ENCODE results near the gene MRPS24. TPM values are rescaled to one million over a fixed set of nuclear protein-coding genes. Genes with fewer than 3 reads are reported as not detected.
A peak's percentile ranks its signal among the peaks of the same experiment; 100 is the strongest.
"Not testable (repeated sequence)": the region's sequence is repeated elsewhere in the genome, so short reads cannot be mapped to it uniquely, and the experiment has no call there.

The MRPS24 gene
- total RNA-seq, 1 experiment from 2014 or later: 157 TPM

GRCh38 chr7:43850348-43851116, 18.8 kb downstream of the MRPS24 start:
- no peak for DNase-seq (ENCODE audit: low read depth)

GRCh38 chr7:43849047-43849446, 20.3 kb downstream of the MRPS24 start:
- DNase-seq (ENCODE audit: low read depth): no peak
- in situ Hi-C loops (cut with HindIII; ENCODE audit: low pct_unique_long_range_greater_than_20kb, low sequenced_read_pairs): no loop called here

More at GRCh38 chr7:43850348-43851116, 18.8 kb downstream of the MRPS24 start:
- in situ Hi-C loops (cut with HindIII; ENCODE audit: low pct_unique_long_range_greater_than_20kb, low sequenced_read_pairs): no loop called here

GRCh38 chr7:43847496-43847895, 21.8 kb downstream of the MRPS24 start:
- in situ Hi-C loops (cut with HindIII; ENCODE audit: low pct_unique_long_range_greater_than_20kb, low sequenced_read_pairs): no loop called here

GRCh38 chr7:43844662-43845061, 24.7 kb downstream of the MRPS24 start:
- in situ Hi-C loops (cut with HindIII; ENCODE audit: low pct_unique_long_range_greater_than_20kb, low sequenced_read_pairs): no loop called here
- DNase-seq (ENCODE audit: low read depth): no peak

More at GRCh38 chr7:43847496-43847895, 21.8 kb downstream of the MRPS24 start:
- no peak for DNase-seq (ENCODE audit: low read depth)

GRCh38 chr7:43844257-43844656, 25.1 kb downstream of the MRPS24 start:
- in situ Hi-C loops (cut with HindIII; ENCODE audit: low pct_unique_long_range_greater_than_20kb, low sequenced_read_pairs): no loop called here
- no peak for DNase-seq (ENCODE audit: low read depth)

DNA sequence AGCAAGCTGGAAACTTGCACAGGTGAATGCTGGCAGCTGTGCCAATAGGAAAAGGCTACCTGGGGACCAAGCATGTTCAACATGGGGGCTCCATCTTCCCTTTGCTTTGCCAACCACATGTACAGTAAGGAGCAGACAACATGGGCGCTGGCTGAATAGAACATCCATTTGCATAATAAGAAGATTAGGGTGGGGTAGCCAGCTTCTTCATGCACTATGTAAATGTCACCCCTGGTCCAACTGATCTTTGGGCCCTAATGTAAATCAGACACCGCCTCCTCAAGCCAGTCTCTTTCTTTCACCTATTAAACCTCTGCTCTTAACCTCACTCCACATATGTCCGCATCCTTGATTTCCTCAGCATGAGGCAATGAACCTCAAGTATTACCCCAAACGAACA, 26.0 kb downstream of the MRPS24 start:
- in situ Hi-C loops (cut with HindIII; ENCODE audit: low pct_unique_long_range_greater_than_20kb, low sequenced_read_pairs): no loop called here
- DNase-seq (ENCODE audit: low read depth): no peak

DNA sequence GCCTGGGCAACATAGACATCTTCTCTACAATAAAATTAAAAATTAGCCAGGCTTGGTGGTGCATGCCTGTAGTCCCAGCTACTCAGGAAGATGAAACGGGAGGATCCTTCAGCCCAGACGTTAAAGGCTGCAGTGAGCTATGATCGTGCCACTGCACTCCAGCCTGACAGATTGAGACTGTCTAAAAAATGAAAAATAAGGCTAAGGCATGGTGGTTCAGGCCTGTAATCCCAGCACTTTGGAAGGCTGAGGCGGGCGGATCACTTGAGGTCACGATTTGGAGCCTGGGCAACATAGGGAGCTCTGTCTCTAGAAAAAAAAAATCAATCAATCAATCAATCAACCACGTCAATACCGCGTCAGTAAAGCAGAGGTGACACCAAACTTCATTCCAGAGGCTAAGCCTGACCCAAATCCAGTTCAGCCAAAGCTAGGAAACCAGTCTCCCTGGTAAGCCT, 31.1 kb downstream of the MRPS24 start:
- in situ Hi-C loops (cut with HindIII; ENCODE audit: low pct_unique_long_range_greater_than_20kb, low sequenced_read_pairs): no loop called here
- DNase-seq (ENCODE audit: low read depth): no peak

DNA sequence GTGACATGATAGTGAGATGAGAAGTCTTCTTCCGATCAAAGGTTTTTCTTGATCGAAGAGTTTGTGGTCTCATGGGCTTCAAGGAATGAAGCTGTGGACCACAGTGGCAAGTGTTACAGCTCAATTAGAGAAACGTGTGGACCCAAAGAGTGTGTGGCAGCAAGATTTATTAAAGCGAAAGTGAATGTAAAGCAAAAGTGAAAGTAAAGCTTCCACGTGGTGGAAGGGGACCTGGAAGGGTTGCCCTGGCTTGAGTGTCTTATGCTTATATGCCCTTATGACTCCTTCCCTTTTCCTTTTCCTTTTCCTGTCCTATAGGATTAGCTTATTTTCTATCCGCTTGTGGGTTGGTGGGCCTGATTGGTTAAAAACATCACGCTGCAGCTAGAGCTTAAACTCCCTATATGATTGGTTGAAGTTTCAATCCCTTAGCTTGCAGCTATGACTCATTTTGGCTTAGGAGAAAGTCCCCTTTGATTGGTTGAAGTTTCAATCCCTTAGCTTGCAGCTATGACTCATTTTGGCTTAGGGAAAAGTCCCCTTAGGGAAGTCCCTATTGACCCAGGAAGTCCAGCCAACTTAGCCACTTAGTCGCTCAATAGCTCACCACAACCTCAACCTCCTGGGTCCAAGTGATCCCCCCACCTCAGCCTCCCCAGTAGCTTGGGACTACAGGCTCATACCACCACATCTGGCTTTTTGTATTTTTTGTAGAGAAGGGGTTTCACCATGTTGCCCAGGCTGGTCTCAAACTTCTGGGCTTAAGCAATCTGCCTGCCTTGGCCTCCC, 34.7 kb downstream of the MRPS24 start:
- in situ Hi-C loops (cut with HindIII; ENCODE audit: low pct_unique_long_range_greater_than_20kb, low sequenced_read_pairs): no loop called here
- peak; percentile 86 for DNase-seq (ENCODE audit: low read depth)

DNA sequence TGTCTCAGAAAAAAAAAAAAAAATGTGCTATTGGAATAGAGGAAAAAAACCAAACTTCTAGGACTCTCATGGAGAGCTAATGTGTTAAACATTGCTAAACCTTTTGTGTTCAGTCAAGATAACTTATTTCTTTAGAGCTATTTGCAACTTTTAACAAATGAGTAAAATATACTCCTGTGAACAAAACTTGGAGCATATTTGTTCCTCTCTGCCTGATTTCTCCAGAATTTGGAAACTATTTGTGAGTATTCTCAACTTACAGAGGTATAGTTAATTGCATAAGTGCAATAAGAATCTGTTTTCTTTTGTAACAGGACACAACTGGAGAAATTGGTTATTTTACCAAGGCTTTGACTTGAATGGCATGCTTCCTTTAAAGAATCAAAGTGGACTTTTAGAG, 38.4 kb downstream of the MRPS24 start:
- in situ Hi-C loops (cut with HindIII; ENCODE audit: low pct_unique_long_range_greater_than_20kb, low sequenced_read_pairs); DNase-seq (ENCODE audit: low read depth): not testable (repeated sequence)

GRCh38 chr7:43825391-43825808, 43.9 kb downstream of the MRPS24 start:
- no peak for DNase-seq (ENCODE audit: low read depth)
- in situ Hi-C loops (cut with HindIII; ENCODE audit: low pct_unique_long_range_greater_than_20kb, low sequenced_read_pairs): no loop called here

- in situ Hi-C loops (cut with HindIII; ENCODE audit: low pct_unique_long_range_greater_than_20kb, low sequenced_read_pairs): no loop called here
- DNase-seq (ENCODE audit: low read depth): no peak
Observed at GRCh38 chr7:43824963-43825362, 44.4 kb downstream of the MRPS24 start.

DNA sequence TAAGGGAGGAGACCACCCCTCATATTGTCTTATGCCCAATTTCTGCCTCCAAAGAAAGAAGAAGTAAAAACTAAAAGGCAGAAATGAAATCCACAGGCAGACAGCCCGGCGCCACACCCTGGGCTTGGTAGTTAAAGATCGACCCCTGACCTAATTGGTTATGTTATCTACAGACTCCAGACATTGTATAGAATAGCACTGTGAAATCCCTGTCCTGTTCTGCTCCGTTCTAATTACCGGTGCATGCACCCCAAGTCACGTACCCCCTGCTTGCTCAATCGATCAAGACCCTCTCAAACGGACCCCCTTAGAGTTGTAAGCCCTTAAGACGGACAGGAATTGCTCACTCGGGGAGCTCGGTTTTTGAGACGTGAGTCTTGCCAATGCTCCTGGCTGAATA, 44.8 kb downstream of the MRPS24 start:
- DNase-seq (ENCODE audit: low read depth); in situ Hi-C loops (cut with HindIII; ENCODE audit: low pct_unique_long_range_greater_than_20kb, low sequenced_read_pairs): not testable (repeated sequence)

- in situ Hi-C loops (cut with HindIII; ENCODE audit: low pct_unique_long_range_greater_than_20kb, low sequenced_read_pairs): no loop called here
- DNase-seq (ENCODE audit: low read depth): no peak
Observed at GRCh38 chr7:43823941-43824340, 45.4 kb downstream of the MRPS24 start.

GRCh38 chr7:43823425-43823824, 45.9 kb downstream of the MRPS24 start:
- in situ Hi-C loops (cut with HindIII; ENCODE audit: low pct_unique_long_range_greater_than_20kb, low sequenced_read_pairs); DNase-seq (ENCODE audit: low read depth): not testable (repeated sequence)

Other genes starting within 250 kb of the MRPS24 start
- gene COA1, start 140.0 kb downstream of the MRPS24 start, total RNA-seq (2014; rRNA removed; shearing (Covaris generic); ENCODE audit: low replicate concordance): 104 and 128 TPM in 2 replicates
- gene BLVRA, start 110.8 kb downstream of the MRPS24 start, total RNA-seq (2014; rRNA removed; shearing (Covaris generic); ENCODE audit: low replicate concordance): 98.2 and 131 TPM in 2 replicates
- 22.0 and 30.4 TPM in 2 replicates for gene URGCP, start 37.1 kb upstream of the MRPS24 start, total RNA-seq (2014; rRNA removed; shearing (Covaris generic); ENCODE audit: low replicate concordance)
- gene UBE2D4, start 56.9 kb upstream of the MRPS24 start, total RNA-seq (2014; rRNA removed; shearing (Covaris generic); ENCODE audit: low replicate concordance): 13.4 and 15.4 TPM in 2 replicates
- not detected in 2 replicates for gene SPDYE1, start 128.4 kb upstream of the MRPS24 start, total RNA-seq (2014; rRNA removed; shearing (Covaris generic); ENCODE audit: low replicate concordance)
- 137 and 174 TPM in 2 replicates for gene DBNL, start 175.2 kb upstream of the MRPS24 start, total RNA-seq (2014; rRNA removed; shearing (Covaris generic); ENCODE audit: low replicate concordance)
- not detected in 2 replicates for gene PGAM2, start 196.1 kb upstream of the MRPS24 start, total RNA-seq (2014; rRNA removed; shearing (Covaris generic); ENCODE audit: low replicate concordance)
- gene POLM, start 213.0 kb upstream of the MRPS24 start, total RNA-seq (2014; rRNA removed; shearing (Covaris generic); ENCODE audit: low replicate concordance): 2.6 and 2.9 TPM in 2 replicates
- gene AEBP1, start 234.8 kb upstream of the MRPS24 start, total RNA-seq (2014; rRNA removed; shearing (Covaris generic); ENCODE audit: low replicate concordance): not detected in 2 replicates

Measured in Caki2 (cell line).